Measurements from ENCODE around the gene FGF12. TPM values are rescaled to one million over a fixed set of nuclear protein-coding genes. Genes with fewer than 3 reads are reported as not detected.

Gene FGF12
- total RNA-seq, 1 experiment from 2014 or later = 0.07 TPM

GRCh38 chr3:192168202-192168601, 559.1 kb downstream of the FGF12 start:
- CTCF ChIA-PET = no interaction called here
- no peak overlapping the region for H3K9ac ChIP-seq (ENCODE audit: low read length)
- ATAC-seq (no peak), DNase-seq (ENCODE audit: low read depth, low spot score) (no peak)
- H4K20me1 ChIP-seq (ENCODE audit: insufficient read depth) = no peaks in the 10 kb centered on the region
- H3K4me2 ChIP-seq (ENCODE audit: low read length) = no peak overlapping the region
- H3K36me3 ChIP-seq (ENCODE audit: control insufficient read depth in 1 of 2, insufficient read depth in 2 of 2, low read length in 2 of 2) = no peaks in the 10 kb centered on the region
- no peaks in the 10 kb centered on the region for H3K27me3 ChIP-seq (ENCODE audit: insufficient read depth, low read length)
- no peaks in the 10 kb centered on the region for H3K9me3 ChIP-seq (ENCODE audit: control insufficient read depth in 1 of 2, insufficient read depth in 1 of 2, low read depth in 1 of 2, low read length in 2 of 2)
- no peak overlapping the region for H3K27ac ChIP-seq (ENCODE audit: low read depth, low read length)
- H3K79me2 ChIP-seq (ENCODE audit: insufficient read depth, low read length) = no peaks in the 10 kb centered on the region
- BruUV-seq (replicated peaks) = no TSS peak
- H3K4me1 ChIP-seq (ENCODE audit: control insufficient read depth in 1 of 2, insufficient read depth in 2 of 2, low read length in 2 of 2) = no peaks in the 10 kb centered on the region
- no peak overlapping the region for H3K4me3 ChIP-seq (replicated peaks in 1 of 2; ENCODE audit: low read depth in 1 of 2, low read length in 2 of 2)
- intact Hi-C loops (cut with micrococcal nuclease) = no loop called here
- H2AFZ ChIP-seq (ENCODE audit: low read depth, low read length, poor library complexity, severe bottlenecking) = no peak overlapping the region
- TF ChIP-seq SP1 (IDR thresholded peaks at IDR 0.05; ENCODE audit: low read depth) = no peak
- TF ChIP-seq ZBTB33 (IDR thresholded peaks at IDR 0.05; ENCODE audit: extremely low read depth, insufficient replicate concordance, low read length) = no peak
- POLR2A ChIA-PET = no interaction called here
- H3K9me2 ChIP-seq (ENCODE audit: insufficient read depth) = no peaks in the 10 kb centered on the region
- RAD21 ChIA-PET (ENCODE audit: low non-redundant PET in 1 of 2, low total read pairs in 2 of 2, uncharacterized antibody in 2 of 2, unreplicated experiment in 2 of 2) = no interaction called here

- RAD21 ChIA-PET (ENCODE audit: low non-redundant PET in 1 of 2, low total read pairs in 2 of 2, uncharacterized antibody in 2 of 2, unreplicated experiment in 2 of 2) = no interaction called here
- Histone ChIP-seq H3K27me3 (ENCODE audit: insufficient read depth, low read length) (peaks cover 5% of the 10 kb centered on the region; the same call in 1 of the 2 replicates), H3K4me1 (ENCODE audit: control insufficient read depth in 1 of 2, insufficient read depth in 2 of 2, low read length in 2 of 2) (no peaks in the 10 kb centered on the region), H3K36me3 (ENCODE audit: control insufficient read depth in 1 of 2, insufficient read depth in 2 of 2, low read length in 2 of 2) (no peaks in the 10 kb centered on the region), H3K27ac (ENCODE audit: low read depth, low read length) (no peak overlapping the region), H3K9me2 (ENCODE audit: insufficient read depth) (no peaks in the 10 kb centered on the region), H4K20me1 (ENCODE audit: insufficient read depth) (no peaks in the 10 kb centered on the region), H2AFZ (ENCODE audit: low read depth, low read length, poor library complexity, severe bottlenecking) (no peak overlapping the region), H3K4me3 (replicated peaks in 1 of 2; ENCODE audit: low read depth in 1 of 2, low read length in 2 of 2) (no peak overlapping the region), H3K4me2 (ENCODE audit: low read length) (no peak overlapping the region), H3K9me3 (ENCODE audit: control insufficient read depth in 1 of 2, insufficient read depth in 1 of 2, low read depth in 1 of 2, low read length in 2 of 2) (no peaks in the 10 kb centered on the region), H3K79me2 (ENCODE audit: insufficient read depth, low read length) (no peaks in the 10 kb centered on the region), H3K9ac (ENCODE audit: low read length) (no peak overlapping the region)
- no peak for TF ChIP-seq TCF7L2 (IDR thresholded peaks at IDR 0.05; ENCODE audit: borderline replicate concordance, extremely low read depth, insufficient read depth, insufficient read length)
- no peak for TF ChIP-seq EZH2phosphoT487 (IDR thresholded peaks at IDR 0.05; ENCODE audit: borderline replicate concordance)
- TF ChIP-seq SIN3A (IDR thresholded peaks at IDR 0.05; ENCODE audit: low read depth) = no peak
- TF ChIP-seq ZFX (IDR thresholded peaks at IDR 0.05) = no peak
- TF ChIP-seq MAX (IDR thresholded peaks at IDR 0.05) = no peak
- TF ChIP-seq ZNF274 (IDR thresholded peaks at IDR 0.05; ENCODE audit: low read depth, low read length) = no peak
- no peak for TF ChIP-seq RAD21 (IDR thresholded peaks at IDR 0.05; ENCODE audit: low read depth)
- no peak for TF ChIP-seq CBX3 (IDR thresholded peaks at IDR 0.05; ENCODE audit: low read depth)
- no peak for TF ChIP-seq FOSL1 (IDR thresholded peaks at IDR 0.05; ENCODE audit: low read depth)
- no peak for TF ChIP-seq CEBPB (IDR thresholded peaks at IDR 0.05; ENCODE audit: low read depth)
- TF ChIP-seq EZH2 (IDR thresholded peaks at IDR 0.05) = no peak
- TF ChIP-seq REST (IDR thresholded peaks at IDR 0.05; ENCODE audit: low read depth) = no peak
- TF ChIP-seq YY1 (IDR thresholded peaks at IDR 0.05; ENCODE audit: extremely low read depth, insufficient replicate concordance, low read depth, low read length) = no peak
- no peak for TF ChIP-seq ATF3 (IDR thresholded peaks at IDR 0.05)
- POLR2A ChIA-PET = no interaction called here
- CTCF ChIA-PET = no interaction called here
- no TSS peak for BruUV-seq (replicated peaks)
- intact Hi-C loops (cut with micrococcal nuclease) = no loop called here
- DNase-seq (ENCODE audit: low read depth, low spot score) (no peak), ATAC-seq (no peak)
Observed at GRCh38 chr3:192165552-192165951, 561.8 kb downstream of the FGF12 start.
